Astrocyte (in vitro differentiated cells and primary cell): ENCODE measurements around the gene BAZ1B. TPM values are rescaled to one million over a fixed set of nuclear protein-coding genes. Genes with fewer than 3 reads are reported as not detected.

Experiments
- DNase-seq: peaks from one replicate; pipeline ENCODE4 v3.0.0-alpha.2; 2010; ENCODE audit warnings: low read depth
- FAIRE-seq: peaks from 2 replicates; lab custom pipeline; 2011; peaks lifted over from hg19 to GRCh38; lab: Jason Lieb, UNC
- H2AFZ ChIP-seq: 2 replicates; pipeline ENCODE4 v1.6.0; 2012; ENCODE audit warnings: low read depth, low read length, inconsistent platforms
- H3K27ac ChIP-seq: 2 replicates; pipeline ENCODE4 v1.5.1; 2011; ENCODE audit warnings: low read depth, low read length, inconsistent platforms
- H3K27me3 ChIP-seq: 2 replicates; pipeline ENCODE4 v1.6.0; 2011; ENCODE audit warnings: low read length, inconsistent platforms; ENCODE audit not compliant: insufficient read depth
- H3K36me3 ChIP-seq: 2 replicates; pipeline ENCODE4 v1.5.1; 2011; ENCODE audit warnings: low read length, inconsistent platforms; ENCODE audit not compliant: insufficient read depth
- H3K4me1 ChIP-seq: 2 replicates; pipeline ENCODE4 v1.5.1; 2011; ENCODE audit warnings: low read length, inconsistent platforms; ENCODE audit not compliant: insufficient read depth
- H3K4me2 ChIP-seq: 2 replicates; pipeline ENCODE4 v1.6.0; 2012; ENCODE audit warnings: low read length, inconsistent platforms
- H3K4me3 ChIP-seq: 2 replicates; pipeline ENCODE4 v1.5.1; 2011; ENCODE audit warnings: low read depth, mild to moderate bottlenecking, low read length, inconsistent platforms; ENCODE audit not compliant: insufficient read depth
- H3K79me2 ChIP-seq: 2 replicates; pipeline ENCODE4 v1.6.0; 2012; ENCODE audit warnings: mild to moderate bottlenecking, low read length, inconsistent platforms; ENCODE audit not compliant: insufficient read depth
- H3K9ac ChIP-seq: 2 replicates; pipeline ENCODE4 v1.6.0; 2012; ENCODE audit warnings: mild to moderate bottlenecking, low read length, inconsistent platforms
- H3K9me3 ChIP-seq: 2 replicates; pipeline ENCODE4 v1.5.1; 2012; ENCODE audit warnings: low read depth, mild to moderate bottlenecking, low read length, inconsistent platforms; ENCODE audit not compliant: insufficient read depth
- H4K20me1 ChIP-seq: 2 replicates; pipeline ENCODE4 v1.6.0; 2012; ENCODE audit warnings: low read length, inconsistent platforms; ENCODE audit not compliant: insufficient read depth
- H3K27ac Mint-ChIP-seq: one replicate; pipeline ENCODE4 v1.8.0; 2021; ENCODE audit warnings: mild to moderate bottlenecking, mixed read lengths; ENCODE audit not compliant: unreplicated experiment
- H3K27me3 Mint-ChIP-seq: one replicate; pipeline ENCODE4 v1.8.0; 2021; ENCODE audit warnings: low read depth, mixed read lengths; ENCODE audit not compliant: unreplicated experiment
- H3K36me3 Mint-ChIP-seq: one replicate; pipeline ENCODE4 v1.8.0; 2021; ENCODE audit warnings: low read depth, mixed read lengths; ENCODE audit not compliant: unreplicated experiment
- H3K4me1 Mint-ChIP-seq: one replicate; pipeline ENCODE4 v1.8.0; 2021; ENCODE audit warnings: low read depth, mixed read lengths; ENCODE audit not compliant: unreplicated experiment
- H3K4me3 Mint-ChIP-seq: one replicate; pipeline ENCODE4 v1.8.0; 2021; ENCODE audit warnings: mild to moderate bottlenecking, moderate library complexity, mixed read lengths; ENCODE audit not compliant: unreplicated experiment
- H3K9me3 Mint-ChIP-seq: one replicate; pipeline ENCODE4 v1.8.0; 2021; ENCODE audit warnings: mild to moderate bottlenecking, mixed read lengths; ENCODE audit not compliant: unreplicated experiment
- EZH2 ChIP-seq: IDR thresholded peaks from 2 replicates; pipeline ENCODE4 v1.6.1; 2012; ENCODE audit warnings: mild to moderate bottlenecking, low read length, inconsistent platforms; ENCODE audit not compliant: insufficient read depth
- total RNA-seq: library from RNA; stranded (reverse); gene quantifications from 2 replicates; pipeline ENCODE4 v1.2.1, GENCODE V29; 2021
- TF ChIP-seq, protein P1 (sequence below): IDR thresholded peaks from 2 replicates; pipeline ENCODE4 v1.5.1; 2011; ENCODE audit warnings: low read depth, mild to moderate bottlenecking, inconsistent platforms, low read length, moderate library complexity; ENCODE audit not compliant: insufficient read depth

BAZ1B gene
- total RNA-seq, 1 donor from 2014 or later, result 62.5 TPM

GRCh38 chr7:73570521-73570920 lies 48.4 kb upstream of the BAZ1B start:
- TF ChIP-seq EZH2, result no peak
- TF ChIP-seq, protein P1, sequence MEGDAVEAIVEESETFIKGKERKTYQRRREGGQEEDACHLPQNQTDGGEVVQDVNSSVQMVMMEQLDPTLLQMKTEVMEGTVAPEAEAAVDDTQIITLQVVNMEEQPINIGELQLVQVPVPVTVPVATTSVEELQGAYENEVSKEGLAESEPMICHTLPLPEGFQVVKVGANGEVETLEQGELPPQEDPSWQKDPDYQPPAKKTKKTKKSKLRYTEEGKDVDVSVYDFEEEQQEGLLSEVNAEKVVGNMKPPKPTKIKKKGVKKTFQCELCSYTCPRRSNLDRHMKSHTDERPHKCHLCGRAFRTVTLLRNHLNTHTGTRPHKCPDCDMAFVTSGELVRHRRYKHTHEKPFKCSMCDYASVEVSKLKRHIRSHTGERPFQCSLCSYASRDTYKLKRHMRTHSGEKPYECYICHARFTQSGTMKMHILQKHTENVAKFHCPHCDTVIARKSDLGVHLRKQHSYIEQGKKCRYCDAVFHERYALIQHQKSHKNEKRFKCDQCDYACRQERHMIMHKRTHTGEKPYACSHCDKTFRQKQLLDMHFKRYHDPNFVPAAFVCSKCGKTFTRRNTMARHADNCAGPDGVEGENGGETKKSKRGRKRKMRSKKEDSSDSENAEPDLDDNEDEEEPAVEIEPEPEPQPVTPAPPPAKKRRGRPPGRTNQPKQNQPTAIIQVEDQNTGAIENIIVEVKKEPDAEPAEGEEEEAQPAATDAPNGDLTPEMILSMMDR, result no peak
- Histone ChIP-seq H3K27ac (no peak overlapping the region), H3K4me3 (no peak overlapping the region), H3K79me2 (peaks cover 26% of the 10 kb centered on the region), H3K4me2 (no peak overlapping the region), H3K27me3 (no peaks in the 10 kb centered on the region), H3K36me3 (peaks cover 49% of the 10 kb centered on the region), H2AFZ (no peak overlapping the region), H3K4me1 (no peaks in the 10 kb centered on the region), H4K20me1 (peaks cover 69% of the 10 kb centered on the region), H3K9ac (no peak overlapping the region), H3K9me3 (no peaks in the 10 kb centered on the region)
- DNase-seq (no peak), FAIRE-seq (no peak)
- H3K27ac Mint-ChIP-seq, result no peak overlapping the region
- H3K9me3 Mint-ChIP-seq, result no peaks in the 10 kb centered on the region
- H3K27me3 Mint-ChIP-seq, result no peaks in the 10 kb centered on the region
- H3K36me3 Mint-ChIP-seq, result peaks cover 29% of the 10 kb centered on the region
- H3K4me3 Mint-ChIP-seq, result no peak overlapping the region
- H3K4me1 Mint-ChIP-seq, result peaks cover 1% of the 10 kb centered on the region

GRCh38 chr7:73569042-73569608 lies 47.0 kb upstream of the BAZ1B start:
- no peak for FAIRE-seq
- H3K4me1 Mint-ChIP-seq, result no peaks in the 10 kb centered on the region
- no peak overlapping the region for H3K27ac ChIP-seq
- H3K79me2 ChIP-seq, result peaks cover 14% of the 10 kb centered on the region
- H3K4me2 ChIP-seq, result no peak overlapping the region
- H3K4me3 Mint-ChIP-seq, result no peak overlapping the region
- no peaks in the 10 kb centered on the region for H3K4me1 ChIP-seq
- no peak overlapping the region for H3K9ac ChIP-seq
- peaks cover 42% of the 10 kb centered on the region for H3K36me3 ChIP-seq
- H3K9me3 Mint-ChIP-seq, result no peaks in the 10 kb centered on the region
- H3K9me3 ChIP-seq, result no peaks in the 10 kb centered on the region
- no peak overlapping the region for H3K4me3 ChIP-seq
- DNase-seq, result no peak
- TF ChIP-seq, protein P1, result no peak
- no peak for TF ChIP-seq EZH2
- peaks cover 27% of the 10 kb centered on the region for H3K36me3 Mint-ChIP-seq
- no peaks in the 10 kb centered on the region for H3K27me3 Mint-ChIP-seq
- no peaks in the 10 kb centered on the region for H3K27me3 ChIP-seq
- H4K20me1 ChIP-seq, result peaks cover 59% of the 10 kb centered on the region
- no peak overlapping the region for H2AFZ ChIP-seq
- H3K27ac Mint-ChIP-seq, result no peak overlapping the region
